PC-9 (cell line): Measurements from ENCODE around the gene ATAD3B.

Source experiments
- EZH2 ChIP-seq: fragments of 200-600 bp; sonication (generic); IDR thresholded peaks from 2 replicates; pipeline ENCODE4 v1.8.0; 2017; ENCODE audit warnings: antibody characterized with exemption, low read depth
- TF ChIP-seq, protein P1 (sequence below): fragments of 200-600 bp; sonication (generic); conservative IDR thresholded peaks from 2 replicates; pipeline ENCODE4 v1.6.1; 2017; ENCODE audit warnings: mixed run types, antibody characterized with exemption, mild to moderate bottlenecking, moderate library complexity

DNA sequence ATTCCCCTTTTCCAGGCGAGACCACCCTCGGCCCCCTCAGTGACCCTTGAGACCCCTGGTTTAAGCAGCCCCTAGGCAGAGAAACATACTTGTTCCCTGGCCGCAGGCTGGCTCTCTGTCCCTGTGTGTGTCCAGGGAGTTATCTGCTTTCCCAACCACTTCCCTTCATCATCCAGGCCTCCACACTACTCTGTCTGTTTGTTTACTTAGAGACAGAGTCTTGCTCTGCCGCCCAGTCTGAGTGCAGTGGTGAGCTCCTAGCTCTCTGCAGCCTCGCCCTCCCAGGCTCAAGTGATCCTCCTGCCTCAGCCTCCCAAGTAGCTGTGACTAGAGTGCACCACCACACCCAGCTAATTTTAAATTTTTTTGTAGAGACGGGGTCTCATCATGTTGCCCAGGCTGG is 41.9 kb upstream of the ATAD3B start:
- TF ChIP-seq, protein P1, sequence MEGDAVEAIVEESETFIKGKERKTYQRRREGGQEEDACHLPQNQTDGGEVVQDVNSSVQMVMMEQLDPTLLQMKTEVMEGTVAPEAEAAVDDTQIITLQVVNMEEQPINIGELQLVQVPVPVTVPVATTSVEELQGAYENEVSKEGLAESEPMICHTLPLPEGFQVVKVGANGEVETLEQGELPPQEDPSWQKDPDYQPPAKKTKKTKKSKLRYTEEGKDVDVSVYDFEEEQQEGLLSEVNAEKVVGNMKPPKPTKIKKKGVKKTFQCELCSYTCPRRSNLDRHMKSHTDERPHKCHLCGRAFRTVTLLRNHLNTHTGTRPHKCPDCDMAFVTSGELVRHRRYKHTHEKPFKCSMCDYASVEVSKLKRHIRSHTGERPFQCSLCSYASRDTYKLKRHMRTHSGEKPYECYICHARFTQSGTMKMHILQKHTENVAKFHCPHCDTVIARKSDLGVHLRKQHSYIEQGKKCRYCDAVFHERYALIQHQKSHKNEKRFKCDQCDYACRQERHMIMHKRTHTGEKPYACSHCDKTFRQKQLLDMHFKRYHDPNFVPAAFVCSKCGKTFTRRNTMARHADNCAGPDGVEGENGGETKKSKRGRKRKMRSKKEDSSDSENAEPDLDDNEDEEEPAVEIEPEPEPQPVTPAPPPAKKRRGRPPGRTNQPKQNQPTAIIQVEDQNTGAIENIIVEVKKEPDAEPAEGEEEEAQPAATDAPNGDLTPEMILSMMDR, result no peak
- no peak for TF ChIP-seq EZH2
